GM23338 (cell line): ENCODE results near the gene SNTG2. TPM values are rescaled to one million over a fixed set of nuclear protein-coding genes. Genes with fewer than 3 reads are reported as not detected.

Source experiments
- ATAC-seq: fragments of 200-7000 bp; cut with Tn5 transposase; 3 replicates; pipeline ENCODE4 v1.9.1; 2020
- DNase-seq: peaks from one replicate; pipeline ENCODE4 v3.0.0-alpha.2; 2015; ENCODE audit warnings: low spot score
- H2AFZ ChIP-seq: fragments of 200-600 bp; sonication (generic); 2 replicates; pipeline ENCODE4 v1.8.0; 2016; ENCODE audit warnings: antibody characterized with exemption, mild to moderate bottlenecking, moderate library complexity
- H3F3A ChIP-seq: fragments of 200-600 bp; sonication (generic); replicated peaks from 2 replicates; pipeline ENCODE4 v1.8.0; 2017; ENCODE audit warnings: antibody characterized with exemption, mixed run types, low read depth
- H3K27ac ChIP-seq: fragments of 200-600 bp; sonication (generic); 2 replicates; pipeline ENCODE4 v1.6.1; 2016; ENCODE audit warnings: low read depth
- H3K27me3 ChIP-seq: fragments of 200-600 bp; sonication (generic); 2 replicates; pipeline ENCODE4 v1.8.0; 2016; ENCODE audit warnings: mild to moderate bottlenecking, mixed run types, moderate library complexity; ENCODE audit not compliant: insufficient read depth
- H3K36me3 ChIP-seq: fragments of 200-600 bp; sonication (generic); 2 replicates; pipeline ENCODE4 v1.8.0; 2016; ENCODE audit warnings: mild to moderate bottlenecking; ENCODE audit not compliant: insufficient read depth
- H3K4me1 ChIP-seq: fragments of 200-600 bp; sonication (generic); 2 replicates; pipeline ENCODE4 v1.8.0; 2016; ENCODE audit warnings: mild to moderate bottlenecking, moderate library complexity; ENCODE audit not compliant: insufficient read depth
- H3K4me2 ChIP-seq: fragments of 200-600 bp; sonication (generic); 2 replicates; pipeline ENCODE4 v1.7.1; 2017; ENCODE audit warnings: mixed run types
- H3K4me3 ChIP-seq: fragments of 200-600 bp; sonication (generic); 2 replicates; pipeline ENCODE4 v1.6.1; 2016; ENCODE audit warnings: mixed run types
- H3K79me2 ChIP-seq: fragments of 200-600 bp; sonication (generic); replicated peaks from 2 replicates; pipeline ENCODE4 v1.8.0; 2017; ENCODE audit warnings: mild to moderate bottlenecking; ENCODE audit not compliant: insufficient read depth
- H3K9me2 ChIP-seq: fragments of 200-600 bp; sonication (generic); 2 replicates; pipeline ENCODE4 v1.8.0; 2017; ENCODE audit not compliant: insufficient read depth
- H4K20me1 ChIP-seq: fragments of 200-600 bp; sonication (generic); replicated peaks from 2 replicates; pipeline ENCODE4 v1.8.0; 2017; ENCODE audit warnings: mild to moderate bottlenecking; ENCODE audit not compliant: insufficient read depth
- H3K27ac Mint-ChIP-seq: 2 replicates; pipeline ENCODE4 v1.8.0; 2020; ENCODE audit warnings: inconsistent platforms, mild to moderate bottlenecking, moderate library complexity, mixed read lengths
- H3K27me3 Mint-ChIP-seq: 3 replicates; pipeline ENCODE4 v1.8.0; 2022; ENCODE audit warnings: low read depth, mild to moderate bottlenecking, moderate library complexity, mixed read lengths, inconsistent platforms; ENCODE audit not compliant: insufficient read depth, poor library complexity
- H3K36me3 Mint-ChIP-seq: 3 replicates; pipeline ENCODE4 v1.8.0; 2021; ENCODE audit warnings: low read depth, mild to moderate bottlenecking, inconsistent platforms, moderate library complexity, mixed read lengths
- H3K4me1 Mint-ChIP-seq: 3 replicates; pipeline ENCODE4 v1.8.0; 2020; ENCODE audit warnings: mild to moderate bottlenecking, inconsistent platforms, mixed read lengths
- H3K4me3 Mint-ChIP-seq: 3 replicates; pipeline ENCODE4 v1.8.0; 2021; ENCODE audit warnings: moderate library complexity, mild to moderate bottlenecking, inconsistent platforms, mixed read lengths
- H3K9me3 Mint-ChIP-seq: 3 replicates; pipeline ENCODE4 v1.8.0; 2020; ENCODE audit warnings: moderate library complexity, mild to moderate bottlenecking, inconsistent platforms, mixed read lengths
- CREB1 ChIP-seq: fragments of 250-450 bp; sonication (Bioruptor Pico); IDR thresholded peaks from 2 replicates; pipeline ENCODE4 v1.5.0; 2020; ENCODE audit warnings: low read depth, mild to moderate bottlenecking, moderate library complexity
- EZH2 ChIP-seq: fragments of 200-600 bp; sonication (generic); IDR thresholded peaks from one replicate; pipeline ENCODE4 v1.8.0; 2017; ENCODE audit warnings: antibody characterized with exemption, mild to moderate bottlenecking, low read depth; ENCODE audit not compliant: unreplicated experiment
- EZH2phosphoT487 ChIP-seq: fragments of 200-600 bp; sonication (generic); IDR thresholded peaks from one replicate; pipeline ENCODE4 v1.8.1; 2018; ENCODE audit warnings: antibody characterized with exemption; ENCODE audit not compliant: unreplicated experiment
- JUNB ChIP-seq: IDR thresholded peaks from one replicate; pipeline ENCODE4 v1.6.1; 2016; ENCODE audit warnings: antibody characterized with exemption; ENCODE audit not compliant: unreplicated experiment
- NANOG ChIP-seq: IDR thresholded peaks from 2 replicates; pipeline ENCODE4 v1.6.1; 2016; ENCODE audit warnings: antibody characterized with exemption, borderline replicate concordance
- POLR2AphosphoS5 ChIP-seq: IDR thresholded peaks from 2 replicates; pipeline ENCODE4 v1.6.1; 2016; ENCODE audit warnings: antibody characterized with exemption, low read depth
- STAT1 ChIP-seq: IDR thresholded peaks from one replicate; pipeline ENCODE4 v1.6.1; 2016; ENCODE audit warnings: antibody characterized with exemption; ENCODE audit not compliant: unreplicated experiment
- ZNF331 ChIP-seq: fragments of 250-450 bp; sonication (Bioruptor Pico); IDR thresholded peaks from 2 replicates; pipeline ENCODE4 v1.5.0; 2020; ENCODE audit warnings: low read depth, mild to moderate bottlenecking, moderate library complexity
- polyA plus RNA-seq: library from polyadenylated mRNA; unstranded; fragments of >200 nt; fragmentation: Nextera tagmentation; extraction: Ambion mirVana; gene quantifications from 2 replicates; pipeline ENCODE4 v1.2.1, GENCODE V29; 2016
- total RNA-seq: library from RNA; depleted of rRNA; stranded (reverse); fragments of >200 nt; shearing (Covaris generic); gene quantifications from 2 replicates; pipeline ENCODE4 v1.2.3, GENCODE V29; 2014
- TF ChIP-seq, protein P1 (sequence below), 2 experiments: fragments of 200-600 bp in 1 of 2; sonication (generic) in 1 of 2; conservative IDR thresholded peaks; 2 replicates each; pipeline versions ENCODE4 v1.5.1 to v1.6.1; 2016 to 2017; ENCODE audit warnings: antibody characterized with exemption in 2 of 2, low read depth in 2 of 2, mild to moderate bottlenecking in 2 of 2, moderate library complexity in 1 of 2
- TF ChIP-seq, protein P2 (sequence below): IDR thresholded peaks from one replicate; pipeline ENCODE4 v1.6.1; 2018; ENCODE audit warnings: antibody characterized with exemption; ENCODE audit not compliant: unreplicated experiment

SNTG2 gene
- total and polyA plus RNA-seq, 2 experiments from 2014 or later = 27.5 to 60.4 TPM

DNA sequence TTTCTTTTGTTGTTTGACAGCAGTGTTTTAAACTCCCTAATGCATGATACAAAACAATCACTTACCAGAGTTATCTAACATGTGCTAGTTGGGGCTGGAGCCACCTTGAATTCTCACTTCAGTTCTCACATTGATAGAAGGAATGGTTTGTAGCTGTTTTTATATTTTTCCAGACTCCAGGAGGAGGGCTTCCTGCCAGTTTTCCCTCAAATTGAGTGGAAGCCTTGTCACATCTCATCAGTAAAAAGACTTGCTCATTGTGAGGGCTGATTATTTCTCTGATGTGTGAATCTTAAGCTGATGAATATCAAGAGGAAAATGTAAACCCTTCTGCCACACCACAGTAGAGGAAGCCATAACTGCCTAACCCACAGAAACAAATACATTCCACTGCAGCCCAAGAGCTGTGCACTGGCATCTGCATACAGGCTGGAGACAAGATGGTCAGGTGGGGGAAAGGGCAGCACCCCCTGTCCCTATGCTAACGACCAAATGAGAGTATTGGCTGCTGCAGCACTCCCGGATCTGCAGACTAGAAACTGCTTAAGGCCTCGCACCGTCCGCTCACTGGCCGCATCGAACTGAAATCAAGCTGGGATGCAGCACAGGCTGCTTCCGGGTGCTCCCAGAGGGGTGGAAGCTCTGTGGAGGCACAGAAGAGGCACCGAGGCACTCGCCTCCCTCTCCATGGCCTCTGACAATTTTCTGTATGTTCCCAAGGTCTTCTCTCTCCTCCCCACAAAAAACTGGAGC is 388.9 kb downstream of the SNTG2 start:
- no peaks in the 10 kb centered on the region for H3K36me3 Mint-ChIP-seq
- no peaks in the 10 kb centered on the region for H3K27me3 Mint-ChIP-seq
- H3K4me3 ChIP-seq = no peak overlapping the region
- H2AFZ ChIP-seq = no peak overlapping the region; the same call in 1 of the 2 replicates
- no peaks in the 10 kb centered on the region for H3K79me2 ChIP-seq
- DNase-seq = no peak
- peaks cover 3% of the 10 kb centered on the region; the same call in 1 of the 2 replicates for H3K9me2 ChIP-seq
- H3K4me2 ChIP-seq = no peak overlapping the region
- no peaks in the 10 kb centered on the region; the same call in 2 of the 3 replicates for H3K9me3 Mint-ChIP-seq
- H3K4me1 Mint-ChIP-seq = peaks cover 21% of the 10 kb centered on the region
- TF ChIP-seq EZH2 (no peak), CREB1 (CRISPR knock-in tag) (no peak), NANOG (no peak), EZH2phosphoT487 (no peak), ZNF331 (CRISPR knock-in tag) (no peak), STAT1 (no peak), JUNB (no peak), POLR2AphosphoS5 (no peak)
- TF ChIP-seq, protein P1, sequence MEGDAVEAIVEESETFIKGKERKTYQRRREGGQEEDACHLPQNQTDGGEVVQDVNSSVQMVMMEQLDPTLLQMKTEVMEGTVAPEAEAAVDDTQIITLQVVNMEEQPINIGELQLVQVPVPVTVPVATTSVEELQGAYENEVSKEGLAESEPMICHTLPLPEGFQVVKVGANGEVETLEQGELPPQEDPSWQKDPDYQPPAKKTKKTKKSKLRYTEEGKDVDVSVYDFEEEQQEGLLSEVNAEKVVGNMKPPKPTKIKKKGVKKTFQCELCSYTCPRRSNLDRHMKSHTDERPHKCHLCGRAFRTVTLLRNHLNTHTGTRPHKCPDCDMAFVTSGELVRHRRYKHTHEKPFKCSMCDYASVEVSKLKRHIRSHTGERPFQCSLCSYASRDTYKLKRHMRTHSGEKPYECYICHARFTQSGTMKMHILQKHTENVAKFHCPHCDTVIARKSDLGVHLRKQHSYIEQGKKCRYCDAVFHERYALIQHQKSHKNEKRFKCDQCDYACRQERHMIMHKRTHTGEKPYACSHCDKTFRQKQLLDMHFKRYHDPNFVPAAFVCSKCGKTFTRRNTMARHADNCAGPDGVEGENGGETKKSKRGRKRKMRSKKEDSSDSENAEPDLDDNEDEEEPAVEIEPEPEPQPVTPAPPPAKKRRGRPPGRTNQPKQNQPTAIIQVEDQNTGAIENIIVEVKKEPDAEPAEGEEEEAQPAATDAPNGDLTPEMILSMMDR (conservative IDR thresholded peaks at IDR 0.05; ENCODE audit: low read depth in 2 of 2) = no peak
- TF ChIP-seq, protein P2, sequence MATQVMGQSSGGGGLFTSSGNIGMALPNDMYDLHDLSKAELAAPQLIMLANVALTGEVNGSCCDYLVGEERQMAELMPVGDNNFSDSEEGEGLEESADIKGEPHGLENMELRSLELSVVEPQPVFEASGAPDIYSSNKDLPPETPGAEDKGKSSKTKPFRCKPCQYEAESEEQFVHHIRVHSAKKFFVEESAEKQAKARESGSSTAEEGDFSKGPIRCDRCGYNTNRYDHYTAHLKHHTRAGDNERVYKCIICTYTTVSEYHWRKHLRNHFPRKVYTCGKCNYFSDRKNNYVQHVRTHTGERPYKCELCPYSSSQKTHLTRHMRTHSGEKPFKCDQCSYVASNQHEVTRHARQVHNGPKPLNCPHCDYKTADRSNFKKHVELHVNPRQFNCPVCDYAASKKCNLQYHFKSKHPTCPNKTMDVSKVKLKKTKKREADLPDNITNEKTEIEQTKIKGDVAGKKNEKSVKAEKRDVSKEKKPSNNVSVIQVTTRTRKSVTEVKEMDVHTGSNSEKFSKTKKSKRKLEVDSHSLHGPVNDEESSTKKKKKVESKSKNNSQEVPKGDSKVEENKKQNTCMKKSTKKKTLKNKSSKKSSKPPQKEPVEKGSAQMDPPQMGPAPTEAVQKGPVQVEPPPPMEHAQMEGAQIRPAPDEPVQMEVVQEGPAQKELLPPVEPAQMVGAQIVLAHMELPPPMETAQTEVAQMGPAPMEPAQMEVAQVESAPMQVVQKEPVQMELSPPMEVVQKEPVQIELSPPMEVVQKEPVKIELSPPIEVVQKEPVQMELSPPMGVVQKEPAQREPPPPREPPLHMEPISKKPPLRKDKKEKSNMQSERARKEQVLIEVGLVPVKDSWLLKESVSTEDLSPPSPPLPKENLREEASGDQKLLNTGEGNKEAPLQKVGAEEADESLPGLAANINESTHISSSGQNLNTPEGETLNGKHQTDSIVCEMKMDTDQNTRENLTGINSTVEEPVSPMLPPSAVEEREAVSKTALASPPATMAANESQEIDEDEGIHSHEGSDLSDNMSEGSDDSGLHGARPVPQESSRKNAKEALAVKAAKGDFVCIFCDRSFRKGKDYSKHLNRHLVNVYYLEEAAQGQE = no peak
- no peaks in the 10 kb centered on the region for H3K27me3 ChIP-seq
- peak overlapping the region; percentile 38; the same call in 1 of the 2 replicates for H3K27ac Mint-ChIP-seq
- H3F3A ChIP-seq = no peaks in the 10 kb centered on the region
- no peak overlapping the region for H3K4me3 Mint-ChIP-seq
- no peaks in the 10 kb centered on the region for H3K36me3 ChIP-seq
- no peaks in the 10 kb centered on the region for H4K20me1 ChIP-seq
- H3K4me1 ChIP-seq = peaks cover 23% of the 10 kb centered on the region
- peak; percentile 57 for ATAC-seq
- no peak overlapping the region for H3K27ac ChIP-seq
